DMS153 treated with DMSO at 0.1 percent for 48 hours (cell line): ENCODE data around the gene RALY.

Experiments
- DNase-seq: peaks from one replicate; lab custom pipeline; 2025; ENCODE audit not compliant: unreplicated experiment; lab: John Stamatoyannopoulos, UW

Gene RALY

DNA sequence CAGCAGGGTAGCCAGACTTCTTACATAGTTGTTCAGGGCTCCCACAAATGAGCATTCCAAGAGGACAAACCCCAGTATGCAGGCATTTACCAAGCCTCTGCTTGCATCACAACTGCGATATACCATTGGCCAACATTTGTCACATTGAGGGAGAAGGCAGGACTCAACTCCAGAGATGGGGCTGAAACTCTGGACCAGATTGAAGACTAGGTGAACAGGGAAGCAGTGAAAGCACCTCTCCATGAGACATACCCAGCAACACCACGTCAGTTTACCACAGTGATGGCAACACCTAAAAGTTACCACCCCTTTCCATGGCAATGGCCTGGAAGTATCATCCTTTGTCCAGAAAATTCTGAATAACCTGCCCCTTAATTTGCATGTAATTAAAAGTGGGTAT lies 7.9 kb upstream of the RALY start:
- no peak for DNase-seq

- no peak for DNase-seq
Measured at GRCh38 chr20:33986560-33987216, 7.0 kb upstream of the RALY start.

DNA sequence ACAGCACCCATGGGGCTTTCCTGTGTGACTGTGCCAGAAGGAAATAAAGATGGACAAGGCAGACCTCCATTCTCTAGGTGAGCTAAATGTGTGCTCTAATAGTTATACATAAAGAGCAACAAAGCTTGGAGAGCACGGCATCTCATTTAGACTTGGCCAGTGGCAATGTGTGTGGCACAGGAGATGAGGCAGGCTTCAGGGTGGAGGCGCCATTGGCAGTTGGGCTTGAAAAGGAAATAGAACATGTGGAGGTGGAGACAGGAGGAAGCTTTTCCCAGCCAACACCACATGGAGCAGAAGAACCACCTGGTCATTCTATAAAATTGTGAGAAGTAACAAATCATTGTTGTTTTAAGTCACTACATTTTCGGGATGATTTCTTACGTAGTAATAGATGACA lies 3.6 kb upstream of the RALY start:
- no peak for DNase-seq

- no peak for DNase-seq
Measured at GRCh38 chr20:33991502-33991901, 2.2 kb upstream of the RALY start.

- DNase-seq = peak; percentile 75
Measured at GRCh38 chr20:33992145-33992922, 1.4 kb upstream of the RALY start.

GRCh38 chr20:33992923-33993575 lies 662 bp upstream of the RALY start:
- peak; percentile 98 for DNase-seq

GRCh38 chr20:33994222-33994913 lies 657 bp downstream of the RALY start:
- peak; percentile 33 for DNase-seq

GRCh38 chr20:33995053-33995831 lies 1.5 kb downstream of the RALY start:
- DNase-seq = no peak

DNA sequence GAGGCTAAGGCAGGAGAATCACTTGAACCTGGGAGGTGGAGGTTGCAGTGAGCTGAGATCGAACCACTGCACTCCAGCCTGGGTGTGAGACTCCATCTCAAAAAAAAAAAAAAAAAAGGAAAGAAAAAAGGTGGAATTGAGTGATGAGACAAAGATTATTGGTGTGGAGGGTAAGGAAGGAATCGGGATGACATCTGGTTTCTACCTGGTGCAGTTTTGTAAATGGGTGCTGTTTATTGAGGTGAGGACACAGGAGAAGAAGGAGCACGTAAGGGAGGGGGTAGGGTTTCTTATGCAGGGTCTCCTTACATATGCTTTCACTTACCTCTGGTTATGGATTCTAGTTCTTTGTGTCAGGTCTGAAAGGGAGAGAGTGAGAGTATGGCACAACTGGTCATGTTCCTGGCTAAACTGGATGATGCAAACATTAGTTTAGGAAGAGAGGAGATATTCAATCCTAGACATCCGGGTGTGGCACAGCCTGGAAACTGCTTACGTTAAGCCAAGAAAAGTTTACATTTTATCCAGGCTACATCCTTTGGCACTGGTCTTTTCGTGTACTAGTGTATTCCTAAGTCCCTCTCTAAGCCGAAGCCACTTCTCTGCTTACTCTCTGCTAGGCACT lies 5.4 kb downstream of the RALY start:
- no peak for DNase-seq

- no peak for DNase-seq
Measured at GRCh38 chr20:34001378-34001777, 7.7 kb downstream of the RALY start.

DNA sequence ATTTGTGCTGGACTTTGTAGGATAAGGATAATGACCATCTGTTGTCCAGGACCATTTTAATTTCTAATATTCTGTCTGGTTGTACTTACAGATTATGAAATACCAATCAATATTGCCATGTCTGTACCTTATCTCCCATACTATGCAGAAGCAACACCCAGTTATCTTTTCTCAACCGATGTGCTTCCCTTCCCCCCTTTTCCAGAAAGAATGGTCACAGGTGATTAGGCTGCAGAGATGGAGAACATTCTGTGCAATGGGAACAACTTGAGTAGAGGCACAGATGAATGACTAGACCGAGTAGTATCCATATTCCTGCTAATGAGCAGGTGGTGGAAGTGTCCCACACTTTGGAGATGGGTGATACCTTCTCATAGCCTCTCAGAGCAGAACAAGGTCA lies 10.5 kb downstream of the RALY start:
- no peak for DNase-seq

DNA sequence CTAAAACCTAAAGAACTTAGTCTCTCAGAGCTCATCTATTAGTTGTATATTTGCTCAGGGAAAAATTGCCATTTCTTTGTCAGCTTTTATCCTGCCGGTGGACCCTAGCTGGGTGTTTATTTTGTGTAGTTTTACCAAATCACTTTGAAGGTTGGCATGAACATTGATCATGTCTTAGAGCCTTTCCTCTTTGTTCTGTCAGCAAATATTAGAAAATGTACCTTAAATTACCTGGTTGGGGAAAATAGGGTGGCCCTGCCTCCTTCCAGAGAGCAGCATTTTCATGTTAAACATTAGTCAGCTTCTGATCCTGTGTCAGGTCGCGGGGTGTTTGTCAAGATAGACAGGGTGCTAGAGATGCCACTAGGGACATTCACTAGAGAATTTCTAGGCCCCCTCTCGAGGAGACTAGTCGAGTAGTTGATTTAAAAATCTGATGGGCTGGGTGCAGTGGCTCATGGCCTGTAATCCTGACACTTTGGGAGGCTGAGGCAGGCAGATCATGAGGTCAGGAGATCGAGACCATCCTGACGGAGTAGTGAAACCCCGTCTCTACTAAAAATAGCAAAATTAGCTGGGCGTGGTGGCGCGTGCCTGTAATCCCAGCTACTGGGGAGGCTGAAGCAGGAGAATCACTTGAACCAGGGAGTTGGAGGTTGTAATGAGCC lies 11.2 kb downstream of the RALY start:
- no peak for DNase-seq

GRCh38 chr20:34006619-34007018 lies 12.9 kb downstream of the RALY start:
- DNase-seq = no peak

DNA sequence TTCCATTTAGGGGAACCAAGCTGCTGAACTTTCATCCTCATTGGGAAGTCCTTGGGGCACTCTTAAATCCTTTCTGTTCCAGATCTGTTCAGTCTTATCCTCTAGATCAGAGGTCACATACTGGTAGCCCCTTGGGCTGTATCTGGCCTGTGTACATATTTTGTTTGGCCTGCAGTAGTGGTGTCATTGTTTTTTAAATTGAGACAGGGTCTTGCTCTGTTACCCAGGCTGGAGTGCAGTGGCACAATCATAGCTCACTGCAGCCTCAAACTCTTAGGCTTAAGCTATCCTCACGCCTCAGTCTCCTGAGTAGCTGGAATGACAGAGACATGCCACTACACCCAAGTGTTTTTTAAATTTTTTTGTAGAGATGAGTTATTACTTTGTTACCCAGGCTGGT lies 14.8 kb downstream of the RALY start:
- no peak for DNase-seq

DNA sequence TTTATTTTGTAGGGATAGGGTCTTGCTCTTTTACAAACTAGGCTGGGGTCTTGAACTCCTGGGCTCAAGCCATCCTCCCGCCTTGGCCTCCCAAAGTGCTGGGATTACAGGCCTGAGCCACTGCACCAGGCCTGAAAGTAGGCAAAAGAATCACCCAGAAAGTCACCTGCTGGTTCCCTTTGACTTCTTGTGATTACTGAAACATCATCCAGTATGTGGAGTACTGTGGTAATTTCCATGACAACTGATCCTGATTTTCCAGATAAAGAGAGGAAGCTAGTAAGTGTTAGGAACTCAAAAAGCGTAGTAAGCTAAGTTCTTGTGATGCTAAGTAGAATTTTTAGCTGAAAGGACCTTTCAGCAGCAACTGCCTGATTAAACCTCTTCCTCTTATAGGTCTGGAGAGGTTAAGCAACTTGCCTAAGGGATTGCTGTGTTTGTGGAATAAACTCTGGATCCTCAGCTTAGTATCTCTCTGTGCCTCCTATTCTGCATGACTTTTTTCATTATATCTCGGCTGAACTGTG lies 16.8 kb downstream of the RALY start:
- no peak for DNase-seq

- DNase-seq = no peak
Measured at GRCh38 chr20:34011275-34011674, 17.6 kb downstream of the RALY start.

DNA sequence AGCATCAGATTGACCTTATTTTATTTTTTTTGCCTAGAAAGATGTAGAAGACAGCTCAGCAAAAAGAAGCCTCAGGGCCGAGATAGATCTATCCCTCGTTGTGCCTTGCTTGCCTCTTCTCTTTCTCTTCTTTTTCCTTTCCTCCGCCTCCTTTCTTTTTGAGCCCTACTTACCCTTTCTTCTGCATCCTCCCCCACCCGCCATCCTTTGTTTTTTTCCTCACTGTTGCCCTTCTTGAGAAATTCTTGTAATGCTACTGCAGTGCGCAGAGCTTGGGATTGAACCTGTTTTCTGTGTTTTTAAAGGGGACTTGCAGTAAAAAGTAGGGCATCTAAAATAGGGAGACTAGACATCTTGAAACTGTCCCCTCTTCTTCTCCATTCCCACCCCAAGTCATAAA lies 18.6 kb downstream of the RALY start:
- DNase-seq = no peak

DNA sequence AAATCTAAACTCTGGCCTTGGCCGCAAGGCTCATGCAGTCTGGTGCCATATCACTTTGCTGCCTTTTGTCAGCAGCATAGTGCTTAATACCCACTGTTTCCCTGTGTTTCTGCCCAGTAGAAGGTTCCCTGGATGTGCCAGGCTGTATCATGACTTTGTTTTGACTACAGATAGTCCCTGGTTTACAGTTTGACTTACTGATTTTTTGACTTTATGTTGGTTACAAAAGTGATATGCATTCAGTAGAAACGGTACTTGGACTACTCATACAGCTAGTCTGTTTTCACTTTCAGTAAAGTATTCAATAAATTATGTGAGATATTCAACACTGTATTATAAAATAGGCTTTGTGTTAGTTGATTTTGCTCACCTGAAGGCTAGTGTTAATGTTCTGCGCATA lies 19.0 kb downstream of the RALY start:
- DNase-seq = no peak

DNA sequence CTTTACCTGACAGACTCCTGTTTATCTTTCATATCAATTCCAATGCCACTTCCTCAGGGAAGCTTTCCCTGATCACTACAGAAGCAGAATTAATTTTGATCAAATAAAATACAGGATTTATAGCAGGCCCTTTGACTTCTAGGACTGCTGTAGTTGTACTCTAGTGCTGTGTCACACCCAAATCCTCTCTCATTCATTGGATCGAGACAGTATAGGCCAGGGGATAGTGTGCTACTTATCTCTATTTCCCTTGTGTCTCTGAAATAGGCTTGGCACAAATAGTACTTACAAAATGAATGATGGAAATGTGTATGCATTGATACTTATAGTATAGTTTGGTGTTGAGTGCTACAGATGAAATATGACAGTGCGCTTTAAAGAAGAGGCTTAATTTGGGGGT lies 19.8 kb downstream of the RALY start:
- DNase-seq = no peak

GRCh38 chr20:34014878-34015277 lies 21.2 kb downstream of the RALY start:
- DNase-seq = no peak
